RWPE2 (cell line): ENCODE data around the gene BEAN1.
A peak's percentile ranks its signal among the peaks of the same experiment; 100 is the strongest.

Experiments
- ATAC-seq: fragments of 200-7000 bp; cut with Tn5 transposase; 3 replicates; pipeline ENCODE4 v1.9.1; 2021; ENCODE audit warnings: low read depth
- DNase-seq: peaks from one replicate; pipeline ENCODE4 v3.0.0-alpha.2; 2020; ENCODE audit warnings: low spot score
- H3K27ac ChIP-seq: fragments of 450-650 bp; 2 replicates; pipeline ENCODE4 v1.5.1; 2017; ENCODE audit warnings: mild to moderate bottlenecking; ENCODE audit not compliant: poor library complexity, severe bottlenecking
- H3K27me3 ChIP-seq: fragments of 250-450 bp; sonication (Bioruptor Pico); 2 replicates; pipeline ENCODE4 v1.5.1; 2021; ENCODE audit warnings: mild to moderate bottlenecking, moderate library complexity; ENCODE audit not compliant: insufficient read depth, poor library complexity, severe bottlenecking
- H3K36me3 ChIP-seq: fragments of 250-450 bp; sonication (Bioruptor Pico); 2 replicates; pipeline ENCODE4 v1.5.1; 2020; ENCODE audit warnings: low read depth, mild to moderate bottlenecking, moderate library complexity
- H3K4me1 ChIP-seq: fragments of 250-450 bp; sonication (Bioruptor Pico); 2 replicates; pipeline ENCODE4 v1.5.1; 2021; ENCODE audit warnings: mild to moderate bottlenecking, moderate library complexity; ENCODE audit not compliant: insufficient read depth, poor library complexity, severe bottlenecking
- H3K4me3 ChIP-seq: fragments of 250-450 bp; sonication (Bioruptor Pico); 2 replicates; pipeline ENCODE4 v1.5.1; 2021; ENCODE audit warnings: mild to moderate bottlenecking, moderate library complexity; ENCODE audit not compliant: severe bottlenecking
- H3K9me3 ChIP-seq: fragments of 250-450 bp; sonication (Bioruptor Pico); 2 replicates; pipeline ENCODE4 v1.5.1; 2021; ENCODE audit warnings: mild to moderate bottlenecking, moderate library complexity; ENCODE audit not compliant: severe bottlenecking
- TF ChIP-seq, protein P1 (sequence below): fragments of 450-650 bp; IDR thresholded peaks from one replicate; pipeline ENCODE4 v1.5.1; 2017; ENCODE audit warnings: mild to moderate bottlenecking, moderate library complexity; ENCODE audit not compliant: poor library complexity, severe bottlenecking

Gene BEAN1

DNA sequence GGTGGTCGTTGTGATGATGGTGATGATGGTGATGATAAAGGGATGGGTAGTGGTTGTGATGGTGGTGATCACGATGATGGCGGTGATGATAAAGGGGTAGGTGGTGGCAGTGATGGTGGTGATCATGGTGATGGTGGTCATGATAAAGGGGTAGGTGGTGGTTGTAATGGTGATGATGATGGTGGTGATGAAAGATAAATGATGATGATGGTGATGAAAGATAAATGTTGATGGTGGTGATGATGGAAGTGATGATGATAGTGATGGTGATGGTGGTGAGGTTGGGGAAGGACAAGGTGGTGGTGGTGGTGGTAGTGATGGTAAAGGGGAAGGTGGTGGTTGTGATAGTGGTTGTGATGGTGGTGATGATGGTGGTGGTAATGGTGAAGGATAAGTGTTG is 46.7 kb upstream of the BEAN1 start:
- peak; percentile 9 for DNase-seq
- Histone ChIP-seq H3K36me3 (no peaks in the 10 kb centered on the region), H3K4me3 (no peak overlapping the region), H3K4me1 (peaks cover 23% of the 10 kb centered on the region), H3K27me3 (no peaks in the 10 kb centered on the region), H3K27ac (no peak overlapping the region), H3K9me3 (no peaks in the 10 kb centered on the region)
- ATAC-seq = no peak
- TF ChIP-seq, protein P1, sequence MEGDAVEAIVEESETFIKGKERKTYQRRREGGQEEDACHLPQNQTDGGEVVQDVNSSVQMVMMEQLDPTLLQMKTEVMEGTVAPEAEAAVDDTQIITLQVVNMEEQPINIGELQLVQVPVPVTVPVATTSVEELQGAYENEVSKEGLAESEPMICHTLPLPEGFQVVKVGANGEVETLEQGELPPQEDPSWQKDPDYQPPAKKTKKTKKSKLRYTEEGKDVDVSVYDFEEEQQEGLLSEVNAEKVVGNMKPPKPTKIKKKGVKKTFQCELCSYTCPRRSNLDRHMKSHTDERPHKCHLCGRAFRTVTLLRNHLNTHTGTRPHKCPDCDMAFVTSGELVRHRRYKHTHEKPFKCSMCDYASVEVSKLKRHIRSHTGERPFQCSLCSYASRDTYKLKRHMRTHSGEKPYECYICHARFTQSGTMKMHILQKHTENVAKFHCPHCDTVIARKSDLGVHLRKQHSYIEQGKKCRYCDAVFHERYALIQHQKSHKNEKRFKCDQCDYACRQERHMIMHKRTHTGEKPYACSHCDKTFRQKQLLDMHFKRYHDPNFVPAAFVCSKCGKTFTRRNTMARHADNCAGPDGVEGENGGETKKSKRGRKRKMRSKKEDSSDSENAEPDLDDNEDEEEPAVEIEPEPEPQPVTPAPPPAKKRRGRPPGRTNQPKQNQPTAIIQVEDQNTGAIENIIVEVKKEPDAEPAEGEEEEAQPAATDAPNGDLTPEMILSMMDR = no peak

- Histone ChIP-seq H3K27me3 (no peaks in the 10 kb centered on the region), H3K4me1 (peaks cover 23% of the 10 kb centered on the region), H3K27ac (peak overlapping the region; percentile 96), H3K36me3 (no peaks in the 10 kb centered on the region), H3K9me3 (no peaks in the 10 kb centered on the region), H3K4me3 (no peak overlapping the region)
- TF ChIP-seq, protein P1 = no peak
- ATAC-seq (no peak), DNase-seq (peak; percentile 12)
These were observed 45.4 kb upstream of the BEAN1 start for GRCh38 chr16:66381585-66382170.

DNA sequence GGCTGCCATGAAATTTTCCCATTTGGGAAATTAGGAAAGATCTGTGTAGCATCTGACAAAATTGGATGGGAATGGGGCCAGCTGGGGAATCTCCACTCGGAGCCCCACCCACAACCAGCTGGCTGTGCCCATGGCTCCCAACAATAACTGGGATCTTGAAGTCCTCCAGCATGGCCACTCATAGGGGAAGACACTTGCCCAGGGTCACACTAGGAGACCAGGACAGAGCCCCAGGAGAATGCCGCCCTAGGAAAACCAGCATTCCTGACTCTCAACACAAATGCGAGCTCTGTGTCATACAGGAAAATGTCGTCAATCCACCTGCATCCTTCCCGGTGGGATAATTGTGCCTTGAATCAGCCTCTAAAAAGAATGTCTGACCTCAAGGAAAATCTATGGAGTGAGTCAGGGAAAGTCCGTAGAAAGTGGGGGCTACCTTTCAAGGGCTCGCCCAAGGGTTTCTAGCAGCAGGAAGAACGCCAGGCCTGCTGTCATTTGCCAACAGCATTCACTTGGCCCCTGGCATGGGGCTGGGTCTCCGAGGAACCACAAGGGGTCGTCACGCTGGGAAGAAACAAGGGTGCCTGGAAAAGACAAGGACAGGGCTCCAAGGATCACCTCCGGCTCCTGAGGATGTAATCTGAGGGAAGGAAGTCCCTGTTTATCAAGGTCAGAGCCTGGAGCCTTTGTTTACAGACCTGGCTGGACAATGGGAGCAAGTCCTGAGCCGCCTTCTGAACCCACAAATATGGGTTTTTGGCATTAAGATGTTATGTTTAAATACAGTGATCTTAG is 44.7 kb upstream of the BEAN1 start:
- Histone ChIP-seq H3K27ac (peak overlapping the region; percentile 96), H3K4me3 (no peak overlapping the region), H3K27me3 (no peaks in the 10 kb centered on the region), H3K4me1 (peaks cover 23% of the 10 kb centered on the region), H3K9me3 (no peaks in the 10 kb centered on the region), H3K36me3 (no peaks in the 10 kb centered on the region)
- TF ChIP-seq, protein P1 = peak; percentile 28
- ATAC-seq (peak; percentile 81), DNase-seq (peak; percentile 83)

DNA sequence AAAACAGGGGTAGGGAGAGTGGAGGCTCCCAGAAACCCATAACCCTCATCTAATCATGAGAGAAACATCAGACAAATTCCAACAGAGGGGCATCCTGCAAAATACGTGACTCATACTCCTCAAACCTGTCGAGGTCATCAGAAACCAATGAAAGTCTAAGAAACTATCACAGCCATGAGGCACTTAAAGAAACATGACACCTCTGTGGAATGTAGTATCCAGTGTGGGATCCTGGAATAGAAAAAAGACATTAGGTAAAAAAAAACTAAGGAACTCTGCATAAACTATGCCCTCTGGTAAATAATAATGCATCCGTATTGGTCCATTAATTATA is 44.2 kb upstream of the BEAN1 start:
- DNase-seq (no peak), ATAC-seq (peak; percentile 88)
- H3K4me1 ChIP-seq = peaks cover 23% of the 10 kb centered on the region
- no peaks in the 10 kb centered on the region for H3K36me3 ChIP-seq
- H3K27me3 ChIP-seq = no peaks in the 10 kb centered on the region
- TF ChIP-seq, protein P1 = no peak
- H3K27ac ChIP-seq = peak overlapping the region; percentile 96
- H3K4me3 ChIP-seq = no peak overlapping the region
- no peaks in the 10 kb centered on the region for H3K9me3 ChIP-seq

DNA sequence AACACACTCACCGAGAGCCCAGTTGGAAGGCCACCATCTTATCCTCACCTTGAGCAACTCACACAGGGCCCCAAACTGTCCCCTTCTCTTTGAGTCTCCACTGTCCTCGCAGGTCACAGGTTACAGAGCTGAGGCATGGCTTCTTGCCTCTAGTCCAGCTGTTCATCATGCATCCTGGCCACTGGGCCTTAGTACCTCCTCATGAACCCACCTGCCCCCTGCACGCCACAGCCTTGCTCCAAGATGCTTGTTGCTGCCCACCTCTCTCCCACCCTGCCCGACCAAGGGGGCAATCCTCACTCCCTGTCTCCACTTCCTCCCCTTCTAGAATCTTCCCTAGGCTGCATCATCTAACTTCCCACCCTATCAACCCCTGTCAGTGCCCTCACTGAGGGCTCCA is 43.5 kb upstream of the BEAN1 start:
- Histone ChIP-seq H3K9me3 (no peaks in the 10 kb centered on the region), H3K36me3 (no peaks in the 10 kb centered on the region), H3K4me1 (peaks cover 23% of the 10 kb centered on the region), H3K27ac (peak overlapping the region; percentile 96), H3K4me3 (no peak overlapping the region), H3K27me3 (no peaks in the 10 kb centered on the region)
- ATAC-seq (no peak), DNase-seq (peak; percentile 45)
- TF ChIP-seq, protein P1 = no peak
